GM10266 (cell line): Measurements from ENCODE around the gene EIF4G2.

ENCODE experiments used
- DNase-seq: peaks from one replicate; pipeline ENCODE4 v3.0.0; 2012; ENCODE audit errors: extremely low spot score
- TF ChIP-seq, protein P1 (sequence below): IDR thresholded peaks from 2 replicates; pipeline ENCODE4 v1.5.1; 2012; ENCODE audit warnings: mild to moderate bottlenecking, low read depth; ENCODE audit not compliant: control insufficient read depth, insufficient read depth; ENCODE audit errors: missing control alignments

The EIF4G2 gene

DNA sequence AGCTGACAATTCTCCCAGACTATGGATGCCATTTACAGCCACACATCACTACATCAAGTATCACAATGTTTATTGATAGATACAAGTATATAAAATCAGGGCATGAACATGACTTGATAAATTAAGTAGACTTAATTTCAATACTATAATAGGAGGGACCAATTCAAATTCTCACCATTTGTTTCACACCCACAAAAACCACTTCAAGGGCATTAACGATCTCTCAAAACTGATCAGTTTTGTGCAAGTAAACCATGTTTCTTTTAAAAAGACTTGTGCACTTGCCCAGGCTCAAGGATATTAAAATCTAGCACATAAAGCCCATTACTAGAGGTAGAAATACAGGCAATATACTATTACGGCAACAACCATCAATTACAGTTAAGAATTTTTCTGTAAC lies 11.7 kb downstream of the EIF4G2 start:
- TF ChIP-seq, protein P1, sequence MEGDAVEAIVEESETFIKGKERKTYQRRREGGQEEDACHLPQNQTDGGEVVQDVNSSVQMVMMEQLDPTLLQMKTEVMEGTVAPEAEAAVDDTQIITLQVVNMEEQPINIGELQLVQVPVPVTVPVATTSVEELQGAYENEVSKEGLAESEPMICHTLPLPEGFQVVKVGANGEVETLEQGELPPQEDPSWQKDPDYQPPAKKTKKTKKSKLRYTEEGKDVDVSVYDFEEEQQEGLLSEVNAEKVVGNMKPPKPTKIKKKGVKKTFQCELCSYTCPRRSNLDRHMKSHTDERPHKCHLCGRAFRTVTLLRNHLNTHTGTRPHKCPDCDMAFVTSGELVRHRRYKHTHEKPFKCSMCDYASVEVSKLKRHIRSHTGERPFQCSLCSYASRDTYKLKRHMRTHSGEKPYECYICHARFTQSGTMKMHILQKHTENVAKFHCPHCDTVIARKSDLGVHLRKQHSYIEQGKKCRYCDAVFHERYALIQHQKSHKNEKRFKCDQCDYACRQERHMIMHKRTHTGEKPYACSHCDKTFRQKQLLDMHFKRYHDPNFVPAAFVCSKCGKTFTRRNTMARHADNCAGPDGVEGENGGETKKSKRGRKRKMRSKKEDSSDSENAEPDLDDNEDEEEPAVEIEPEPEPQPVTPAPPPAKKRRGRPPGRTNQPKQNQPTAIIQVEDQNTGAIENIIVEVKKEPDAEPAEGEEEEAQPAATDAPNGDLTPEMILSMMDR, result no peak
- DNase-seq, result no peak

DNA sequence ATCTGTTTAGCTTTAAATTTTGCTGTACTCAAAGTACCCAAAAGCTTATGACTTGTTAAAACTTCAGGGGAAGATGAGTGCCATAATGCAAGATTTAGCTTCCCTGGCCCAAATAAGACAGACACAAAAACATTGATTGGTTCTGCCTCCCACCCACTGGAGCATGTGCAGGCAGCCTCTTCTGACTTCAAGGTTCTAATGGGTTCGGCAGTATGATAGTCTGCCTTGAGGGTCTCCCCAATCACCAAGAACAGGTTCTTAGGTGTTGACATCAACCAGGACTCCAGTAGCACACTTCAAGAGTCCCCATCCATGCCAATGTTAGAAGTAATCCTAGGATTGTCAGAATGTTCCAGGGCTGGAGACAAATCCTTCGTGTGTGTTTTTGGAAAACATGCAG lies 12.5 kb downstream of the EIF4G2 start:
- DNase-seq, result no peak
- TF ChIP-seq, protein P1, result no peak

DNA sequence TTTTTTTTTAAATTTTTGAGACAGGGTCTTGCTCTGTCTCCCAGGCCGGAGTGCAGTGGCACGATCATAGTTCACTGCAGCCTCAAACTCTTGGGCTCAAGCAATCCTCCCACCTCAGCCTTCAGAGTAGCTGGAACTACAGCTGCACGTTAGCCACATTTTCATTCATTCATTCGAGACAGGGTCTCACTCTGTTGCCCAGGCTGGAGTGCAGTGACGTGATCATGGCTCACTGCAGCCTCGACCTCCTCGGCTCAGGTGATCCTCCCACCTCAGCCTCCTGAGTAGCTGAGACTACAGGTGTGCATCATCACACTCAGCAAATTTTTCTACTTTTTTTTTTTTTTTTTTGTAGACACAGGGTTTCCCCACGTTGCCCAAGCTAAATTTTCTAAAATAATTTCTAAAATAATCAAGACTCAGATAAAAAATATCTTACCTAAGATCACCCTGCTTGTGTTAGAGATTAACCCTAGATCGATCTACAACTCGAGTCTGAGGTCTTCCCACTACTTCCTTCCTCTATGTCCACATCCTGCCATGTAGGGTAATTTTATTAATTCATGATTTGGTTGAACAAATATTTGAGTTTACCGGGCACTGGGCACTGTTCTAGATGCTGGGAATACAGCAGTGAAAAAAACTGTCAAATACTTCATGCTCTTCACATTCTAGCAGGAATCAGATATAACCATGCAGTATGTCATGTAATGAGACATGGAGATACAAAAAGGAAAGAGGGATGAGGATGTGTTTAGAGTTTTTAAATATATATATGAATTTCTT lies 15.1 kb downstream of the EIF4G2 start:
- DNase-seq, result no peak
- TF ChIP-seq, protein P1, result no peak

DNA sequence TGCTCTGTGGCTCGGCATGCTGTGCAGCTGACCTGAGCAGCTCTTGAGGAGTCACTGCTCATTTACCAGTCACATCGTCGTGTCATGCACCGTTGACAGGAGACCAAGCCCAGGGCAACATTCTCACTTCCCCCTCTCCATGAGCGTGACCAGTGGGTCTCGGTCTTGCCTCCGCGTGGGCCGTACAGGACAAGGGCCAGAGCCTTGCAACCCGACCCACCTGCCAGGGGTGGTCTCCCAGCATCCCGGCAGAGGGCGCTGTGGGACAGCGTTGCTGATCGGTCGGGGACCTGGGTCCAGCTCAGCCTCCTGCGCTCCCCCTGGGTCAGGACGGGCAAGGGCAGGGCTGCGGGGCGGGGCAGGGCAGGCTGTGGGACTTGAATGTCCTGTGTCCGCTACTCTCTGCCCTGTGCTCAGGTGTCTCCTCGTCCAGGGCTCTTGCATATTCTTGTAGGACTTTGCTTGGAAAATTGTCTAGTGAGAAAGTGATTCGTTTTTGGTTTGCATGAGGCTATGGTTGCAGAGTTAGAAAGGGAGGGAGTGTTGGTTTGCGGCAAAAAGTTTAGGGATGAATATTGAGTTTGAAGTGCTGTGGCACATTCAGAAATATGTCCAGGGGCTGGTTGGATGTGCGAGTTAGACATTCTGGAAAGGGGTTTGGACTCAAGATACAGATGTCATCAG lies 16.2 kb downstream of the EIF4G2 start:
- peak; percentile 79 for DNase-seq
- TF ChIP-seq, protein P1, result peak; percentile 96

DNA sequence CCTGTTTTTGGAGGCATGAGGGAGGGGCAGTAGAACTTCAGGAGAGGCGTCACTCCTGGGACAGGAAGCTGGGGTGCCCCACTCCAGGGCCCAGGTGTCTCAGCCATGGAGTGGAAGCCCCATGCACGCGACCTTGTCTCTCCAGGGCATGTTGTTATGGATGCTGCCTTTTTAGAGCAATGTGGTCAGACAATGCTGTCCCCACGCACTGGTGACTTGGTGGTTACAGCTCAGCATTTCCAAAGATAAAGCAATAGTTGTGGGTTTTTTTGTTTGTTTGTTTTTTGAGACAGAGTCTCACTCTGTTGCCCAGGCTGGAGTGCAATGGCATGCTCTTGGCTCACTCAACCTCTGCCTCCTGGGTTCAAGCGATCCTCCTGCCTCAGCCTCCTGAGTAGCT lies 22.3 kb downstream of the EIF4G2 start:
- TF ChIP-seq, protein P1, result no peak

DNA sequence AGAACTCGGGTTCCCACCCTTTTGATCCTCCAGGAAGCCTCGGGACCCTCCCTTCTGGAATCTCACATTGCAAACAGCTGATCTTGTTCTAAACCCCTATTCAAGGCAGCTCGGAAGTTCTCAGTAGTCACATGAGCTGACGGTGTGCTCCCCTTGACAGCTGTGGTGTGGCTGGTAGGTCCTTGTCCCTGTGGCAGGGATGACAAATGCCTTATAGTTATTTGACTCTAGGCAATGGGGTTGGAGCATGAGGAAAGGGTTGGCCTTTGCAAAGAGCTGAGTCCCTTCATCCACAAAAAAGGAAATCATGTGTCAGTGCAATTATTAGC lies 23.6 kb downstream of the EIF4G2 start:
- no peak for DNase-seq
- TF ChIP-seq, protein P1, result no peak

More for the DNA sequence above, 22.3 kb downstream of the EIF4G2 start:
- DNase-seq, result no peak

DNA sequence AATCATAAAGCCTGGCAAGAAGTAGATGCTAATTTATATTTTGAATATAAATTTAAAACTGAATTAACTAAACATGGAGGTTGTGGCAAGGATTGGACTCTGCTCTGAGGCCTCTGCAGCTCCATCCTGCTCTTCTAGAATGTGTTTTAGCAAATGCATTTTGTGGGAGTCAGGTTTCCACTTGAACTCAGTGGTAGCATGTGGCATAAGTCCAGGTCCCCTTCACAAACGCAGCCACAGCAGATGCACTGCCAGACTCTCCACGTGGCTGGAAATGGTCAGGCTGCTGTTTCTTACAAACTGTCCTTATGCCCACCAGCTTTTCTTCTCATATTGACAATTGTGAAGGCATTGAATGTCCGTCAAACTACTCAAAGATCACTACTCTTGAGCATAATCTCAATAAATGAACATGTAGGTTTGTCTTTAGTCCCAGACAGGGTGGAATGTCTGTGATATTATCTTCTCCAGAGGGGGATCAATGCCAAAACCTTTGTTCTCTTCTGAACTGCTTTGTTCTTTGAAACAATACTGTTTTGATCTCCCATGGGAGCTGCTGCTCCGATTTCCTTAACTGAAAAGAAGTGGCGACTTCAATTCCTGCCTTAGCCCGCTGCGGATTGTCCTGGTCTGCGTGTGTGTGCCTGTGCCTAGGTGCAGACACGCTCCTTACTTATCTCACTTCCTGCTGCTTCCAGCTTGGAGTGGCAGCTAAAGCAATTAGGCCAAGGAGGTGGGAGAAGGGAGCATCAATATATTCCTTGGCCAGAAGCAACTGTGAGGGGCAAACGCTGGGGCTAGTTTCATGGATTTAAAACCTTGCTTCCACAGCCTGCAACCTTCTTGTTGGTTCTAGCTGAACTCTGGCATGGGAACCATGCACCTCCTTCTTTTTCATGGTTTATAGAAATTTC lies 24.2 kb downstream of the EIF4G2 start:
- TF ChIP-seq, protein P1, result no peak

More for the DNA sequence above, 24.2 kb downstream of the EIF4G2 start:
- DNase-seq, result no peak
